ENCODE data around the gene ESPN. TPM values are rescaled to one million over a fixed set of nuclear protein-coding genes. Genes with fewer than 3 reads are reported as not detected.
"Not testable (repeated sequence)": the region's sequence is repeated elsewhere in the genome, so short reads cannot be mapped to it uniquely, and the experiment has no call there.

Gene ESPN
- total and polyA plus RNA-seq, 12 donors, result 0.12 to 0.51 (median 0.25) TPM; not detected in 5

- H3K4me1 ChIP-seq, result peaks cover 5 to 16% (median 13%) of the 10 kb centered on the region in 9 donors
- DNase-seq (peak; percentile 89 to 90), ATAC-seq (peak; percentile 95 to 99 (median 98))
- peak within 1 kb of the TSS; percentile 37 to 76 (median 66) for H3K4me3 ChIP-seq
- WGBS, 2 donors, result 0% methylated on average over 44 to 87 of the region's 87 CpGs
- H3K36me3 ChIP-seq, result no peaks in the 10 kb centered on the region
- peak in 6 of 9 donors; percentile 8 to 56 (median 34) for TF ChIP-seq CTCF (IDR thresholded peaks at IDR 0.05)
- no peaks in the 10 kb centered on the region for H3K9me3 ChIP-seq
- H3K27me3 ChIP-seq, result no peaks in the 10 kb centered on the region
- intact Hi-C loops (cut with DNase I), result loop anchor here in 4 of 10 donors (5.0 to 10.0 kb wide), 4 partner anchors 36 to 156 kb away; partner anchors contain the start of gene ICMT (in 1 of the 4)
- H3K27ac ChIP-seq, result peak within 1 kb of the TSS; percentile 86 to 99 (median 96)
Measured at GRCh38 chr1:6393400-6394187, 31.0 kb upstream of the ESPN start, which contains the start of gene ACOT7. ACOT7 (minus strand) TSS chr1:6393767; CDS start chr1:6393399, 368 bp downstream.

DNA sequence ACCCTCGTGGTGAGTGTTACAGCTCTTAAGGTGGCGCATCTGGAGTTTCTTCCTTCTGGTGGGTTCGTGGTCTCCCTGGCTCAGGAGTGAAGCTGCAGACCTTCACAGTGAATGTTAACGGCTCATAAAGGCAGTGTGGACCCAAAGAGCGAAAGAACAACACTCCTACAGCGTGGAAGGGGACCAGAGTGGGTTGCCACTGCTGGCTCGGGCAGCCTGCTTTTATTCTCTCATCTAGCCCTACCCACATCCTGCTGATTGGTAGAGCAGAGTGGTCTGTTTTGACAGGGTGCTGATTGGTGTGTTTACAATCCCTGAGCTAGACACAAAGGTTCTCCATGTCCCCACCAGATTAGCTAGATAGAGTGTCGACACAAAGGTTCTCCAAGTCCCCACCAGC is 29.4 kb upstream of the ESPN start:
- not testable (repeated sequence) for ATAC-seq, DNase-seq, H3K27ac ChIP-seq, H3K4me3 ChIP-seq, H3K9me3 ChIP-seq, H3K27me3 ChIP-seq, H3K36me3 ChIP-seq
- intact Hi-C loops (cut with DNase I), result loop anchor here in 3 of 10 donors (5.0 to 10.0 kb wide), 2 partner anchors 33 to 140 kb away; no protein-coding TSS in a partner anchor
- peaks cover 5 to 16% (median 13%) of the 10 kb centered on the region in 9 donors for H3K4me1 ChIP-seq
- 91 to 94% methylated on average over 8 of the region's 8 CpGs for WGBS, 2 donors

DNA sequence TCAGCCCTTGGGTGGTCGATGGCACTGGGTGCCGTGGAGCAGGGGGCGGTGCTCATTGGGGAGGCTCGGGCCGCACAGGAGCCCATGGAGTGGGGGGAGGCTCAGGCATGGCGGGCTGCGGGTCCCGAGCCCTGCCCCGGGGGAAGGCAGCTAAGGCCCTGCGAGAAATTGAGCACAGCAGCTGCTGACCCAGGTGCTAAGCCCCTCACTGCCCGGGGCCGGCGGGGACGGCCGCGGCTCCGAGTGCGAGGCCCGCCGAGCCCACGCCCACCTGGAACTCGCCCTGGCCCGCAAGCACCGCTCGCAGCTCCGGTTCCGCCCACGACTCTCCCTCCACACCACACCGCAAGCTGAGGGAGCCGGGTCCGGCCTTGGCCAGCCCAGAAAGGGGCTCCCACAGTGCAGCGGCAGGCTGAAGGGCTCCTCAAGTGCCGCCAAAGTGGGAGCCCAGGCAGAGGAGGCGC is 28.8 kb upstream of the ESPN start:
- not testable (repeated sequence) for H3K27ac ChIP-seq, H3K9me3 ChIP-seq, H3K36me3 ChIP-seq, ATAC-seq, H3K4me3 ChIP-seq, DNase-seq, H3K27me3 ChIP-seq
- WGBS, 2 donors, result 94 to 95% methylated on average over 25 to 34 of the region's 34 CpGs
- intact Hi-C loops (cut with DNase I), result loop anchor here in 3 of 10 donors (5.0 to 10.0 kb wide), 2 partner anchors 34 to 141 kb away; no protein-coding TSS in a partner anchor
- H3K4me1 ChIP-seq, result peaks cover 5 to 16% (median 13%) of the 10 kb centered on the region in 9 donors

- H3K27me3 ChIP-seq, result no peaks in the 10 kb centered on the region
- H3K4me1 ChIP-seq, result peaks cover 5 to 15% (median 13%) of the 10 kb centered on the region in 9 donors
- no peak overlapping the region for H3K27ac ChIP-seq
- H3K36me3 ChIP-seq, result no peaks in the 10 kb centered on the region
- ATAC-seq (no peak), DNase-seq (no peak)
- H3K9me3 ChIP-seq, result no peaks in the 10 kb centered on the region
- intact Hi-C loops (cut with DNase I), result loop anchor here in 3 of 10 donors (5.0 to 10.0 kb wide), 2 partner anchors 35 to 142 kb away; no protein-coding TSS in a partner anchor
- no peak for TF ChIP-seq CTCF (IDR thresholded peaks at IDR 0.05)
- no peak overlapping the region for H3K4me3 ChIP-seq
Measured at GRCh38 chr1:6396998-6397397, 27.6 kb upstream of the ESPN start.

DNA sequence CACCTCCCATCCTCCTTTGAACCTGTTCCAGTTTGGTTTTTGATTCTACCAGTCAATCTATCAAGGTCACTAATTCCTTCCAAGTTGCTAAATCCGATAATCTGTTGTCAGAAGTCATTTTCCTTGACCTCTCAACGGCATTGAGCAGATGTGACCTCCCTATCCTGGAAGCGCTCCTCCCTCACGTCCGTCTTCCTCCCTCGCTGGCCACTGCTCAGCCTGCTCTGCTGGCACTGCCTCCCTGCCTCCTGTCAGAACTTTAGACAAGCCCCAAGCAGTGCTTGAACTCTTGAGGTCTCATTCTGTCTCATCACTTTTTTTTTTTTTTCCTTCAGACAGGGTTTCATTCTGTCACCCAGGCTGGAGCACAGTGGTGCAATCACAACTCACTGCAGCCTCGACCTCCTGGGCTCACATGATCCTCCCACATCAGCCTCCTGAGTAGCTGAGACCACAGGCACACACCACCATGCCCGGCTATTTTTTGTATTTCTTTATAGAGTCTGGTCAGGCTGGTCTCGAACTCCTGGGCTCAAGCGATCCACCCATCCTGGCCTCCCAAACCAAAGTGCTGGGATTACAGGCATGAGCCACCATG is 26.6 kb upstream of the ESPN start:
- no peaks in the 10 kb centered on the region for H3K9me3 ChIP-seq
- H3K27me3 ChIP-seq, result no peaks in the 10 kb centered on the region
- H3K36me3 ChIP-seq, result no peaks in the 10 kb centered on the region
- peaks cover 0 to 7% (median 5%) of the 10 kb centered on the region in 9 donors for H3K4me1 ChIP-seq
- H3K27ac ChIP-seq, result no peak overlapping the region
- intact Hi-C loops (cut with DNase I), result loop anchor here in 3 of 10 donors (5.0 to 10.0 kb wide), 2 partner anchors 36 to 143 kb away; no protein-coding TSS in a partner anchor
- no peak for ATAC-seq
- no peak for DNase-seq
- TF ChIP-seq CTCF (IDR thresholded peaks at IDR 0.05), result no peak
- no peak overlapping the region for H3K4me3 ChIP-seq
- 63 to 71% methylated on average over 10 of the region's 10 CpGs for WGBS, 2 donors
